Left lung (tissue), 10 donors: ENCODE measurements around the gene TCP11. TPM values are rescaled to one million over a fixed set of nuclear protein-coding genes. Genes with fewer than 3 reads are reported as not detected.
"Not testable (repeated sequence)": the region's sequence is repeated elsewhere in the genome, so short reads cannot be mapped to it uniquely, and the experiment has no call there.

ENCODE experiments used
- ATAC-seq: fragments of 200-7000 bp; cut with Tn5 transposase; one replicate; pipeline ENCODE4 v1.9.1; 2020; ENCODE audit warnings: moderate library complexity
- DNase-seq, 4 donors: peaks; one replicate each; pipeline ENCODE4 v3.0.0-alpha.2; 2013 to 2020
- H3K27ac ChIP-seq, 2 donors: fragments of 200-600 bp; sonication (generic) in 1 of 2; one replicate each; pipeline versions ENCODE4 v1.5.0 to v1.8.0; 2020 to 2021
- H3K27me3 ChIP-seq, 2 donors: fragments of 200-600 bp; sonication (generic) in 1 of 2; one replicate each; pipeline versions ENCODE4 v1.5.0 to v1.8.0; 2020 to 2021
- H3K36me3 ChIP-seq, 2 donors: fragments of 200-600 bp; sonication (generic) in 1 of 2; one replicate each; pipeline versions ENCODE4 v1.5.0 to v1.8.0; 2020 to 2021
- H3K4me1 ChIP-seq, 2 donors: fragments of 200-600 bp; one replicate each; pipeline ENCODE4 v1.8.0; 2021
- H3K4me3 ChIP-seq, 2 donors: fragments of 200-600 bp; sonication (generic) in 1 of 2; one replicate each; pipeline versions ENCODE4 v1.5.0 to v1.8.0; 2020 to 2021; ENCODE audit warnings: mild to moderate bottlenecking in 1 of 2
- H3K9me3 ChIP-seq, 2 donors: fragments of 200-600 bp; sonication (generic) in 1 of 2; one replicate each; pipeline versions ENCODE4 v1.5.0 to v1.8.0; 2020 to 2021
- CTCF ChIP-seq, 2 donors: fragments of 200-600 bp; sonication (generic) in 1 of 2; IDR thresholded peaks; one replicate each; pipeline versions ENCODE4 v1.5.0 to v1.8.0; 2021; ENCODE audit warnings: antibody characterized with exemption in 2 of 2
- intact Hi-C, 2 donors: fragments of 100-400 bp; cut with DNase I; formaldehyde crosslinking; loops; one replicate each; pipeline versions ENCODE4 v1.11.2 to v1.14.2; 2022
- polyA plus RNA-seq, 6 donors: library from polyadenylated mRNA; unstranded; fragments of 120-200 nt; gene quantifications; one replicate each; pipeline ENCODE4 v1.2.1, GENCODE V29; 2013; ENCODE audit not compliant: insufficient read length in 6 of 6
- total RNA-seq, 2 donors: library from RNA; stranded (reverse); fragmentation: NEBNext Ultra II Directional; extraction: Animal tissue kit (Norgen Biotek cat#: 25700); gene quantifications; one replicate each; pipeline ENCODE4 v1.2.1, GENCODE V29; 2021
- donor health status: DM: no; HTN: yes; CAD: no.
- donor health status: DM: no; HTN: no; CAD: no.

The TCP11 gene
- total and polyA plus RNA-seq, 8 donors: 0.35 to 1.6 (median 0.69) TPM; not detected in 1

GRCh38 chr6:35120746-35121145 is 20.4 kb downstream of the TCP11 start:
- Histone ChIP-seq H3K9me3 (no peaks in the 10 kb centered on the region), H3K4me3 (no peak overlapping the region), H3K4me1 (no peaks in the 10 kb centered on the region), H3K27me3 (no peaks in the 10 kb centered on the region), H3K27ac (no peak overlapping the region), H3K36me3 (no peaks in the 10 kb centered on the region)
- intact Hi-C loops: no loop called here
- DNase-seq (no peak), ATAC-seq (no peak)
- TF ChIP-seq CTCF (IDR thresholded peaks at IDR 0.05): no peak

DNA sequence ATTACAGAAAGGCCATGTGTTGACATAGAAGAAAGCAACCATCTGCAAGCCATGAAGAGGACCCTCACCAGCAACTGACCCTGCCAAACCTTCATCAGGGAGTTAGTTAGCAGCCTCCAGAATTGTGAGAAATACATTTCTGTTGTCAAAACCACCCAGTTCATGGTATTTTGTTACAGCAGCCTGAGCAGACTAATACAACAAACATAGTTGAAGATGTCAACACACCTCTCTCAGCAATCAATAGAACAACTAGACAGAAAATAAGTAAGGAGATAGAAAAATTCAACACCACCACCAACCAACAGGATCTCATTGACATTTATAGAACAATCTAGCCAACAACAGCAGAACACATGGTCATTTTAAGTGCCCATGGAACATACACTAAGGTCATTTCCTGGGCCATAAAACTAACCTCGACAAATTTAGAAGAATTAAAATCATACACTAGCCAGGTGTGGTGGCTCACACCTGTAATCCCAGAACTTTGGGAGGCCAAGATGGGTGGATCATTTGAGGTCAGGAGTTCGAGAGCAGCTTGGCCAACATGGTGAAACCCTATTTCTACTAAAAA is 32.7 kb downstream of the TCP11 start:
- no peak for DNase-seq
- intact Hi-C loops: no loop called here
- TF ChIP-seq CTCF (IDR thresholded peaks at IDR 0.05): no peak
- no peak for ATAC-seq
- no peak overlapping the region for H3K4me3 ChIP-seq
- no peak overlapping the region for H3K27ac ChIP-seq
- no peaks in the 10 kb centered on the region for H3K27me3 ChIP-seq
- no peaks in the 10 kb centered on the region for H3K4me1 ChIP-seq
- no peaks in the 10 kb centered on the region for H3K36me3 ChIP-seq
- H3K9me3 ChIP-seq: peaks cover 0 to 10% of the 10 kb centered on the region in 2 donors

- ATAC-seq, intact Hi-C loops, H3K27me3 ChIP-seq: not testable (repeated sequence)
These were observed 33.4 kb downstream of the TCP11 start for GRCh38 chr6:35107761-35108160.

GRCh38 chr6:35107208-35107607 is 33.9 kb downstream of the TCP11 start:
- H3K4me1 ChIP-seq, ATAC-seq, intact Hi-C loops, H3K27me3 ChIP-seq, DNase-seq, H3K36me3 ChIP-seq, H3K4me3 ChIP-seq, H3K27ac ChIP-seq, H3K9me3 ChIP-seq: not testable (repeated sequence)

More at GRCh38 chr6:35107761-35108160, 33.4 kb downstream of the TCP11 start:
- DNase-seq, H3K9me3 ChIP-seq, H3K4me1 ChIP-seq, H3K27ac ChIP-seq, H3K36me3 ChIP-seq, H3K4me3 ChIP-seq: not testable (repeated sequence)

GRCh38 chr6:35106061-35106460 is 35.1 kb downstream of the TCP11 start:
- intact Hi-C loops: not testable (repeated sequence)

GRCh38 chr6:35105078-35105477 is 36.1 kb downstream of the TCP11 start:
- no peaks in the 10 kb centered on the region for H3K27me3 ChIP-seq
- TF ChIP-seq CTCF (IDR thresholded peaks at IDR 0.05): no peak
- no peak for DNase-seq
- H3K9me3 ChIP-seq: peaks cover 0 to 4% of the 10 kb centered on the region in 2 donors
- no peaks in the 10 kb centered on the region for H3K4me1 ChIP-seq
- no peak for ATAC-seq
- no peak overlapping the region for H3K4me3 ChIP-seq
- intact Hi-C loops: no loop called here
- no peak overlapping the region for H3K27ac ChIP-seq
- H3K36me3 ChIP-seq: no peaks in the 10 kb centered on the region

More at GRCh38 chr6:35106061-35106460, 35.1 kb downstream of the TCP11 start:
- H3K9me3 ChIP-seq, H3K4me1 ChIP-seq, DNase-seq, H3K27me3 ChIP-seq, H3K27ac ChIP-seq, H3K4me3 ChIP-seq, ATAC-seq, H3K36me3 ChIP-seq: not testable (repeated sequence)

- Histone ChIP-seq H3K27ac (no peak overlapping the region), H3K27me3 (no peaks in the 10 kb centered on the region), H3K4me1 (peaks cover 0 to 13% of the 10 kb centered on the region in 2 donors), H3K9me3 (no peaks in the 10 kb centered on the region), H3K4me3 (no peak overlapping the region), H3K36me3 (no peaks in the 10 kb centered on the region)
- intact Hi-C loops: no loop called here
- no peak for TF ChIP-seq CTCF (IDR thresholded peaks at IDR 0.05)
- DNase-seq: no peak
- no peak for ATAC-seq
These were observed 42.0 kb downstream of the TCP11 start for GRCh38 chr6:35099116-35099515.
